Stimulated activated naive CD8-positive, alpha-beta T cell treated with anti-CD3 and anti-CD28 coated beads, Interleukin-15, Interleukin-2, amounts not matched to agents 100 ng/mL and 50 ng/mL, for 24 hours (primary cell): ENCODE results near the gene AFG3L2.
"Not testable (repeated sequence)": the region's sequence is repeated elsewhere in the genome, so short reads cannot be mapped to it uniquely, and the experiment has no call there.

ENCODE experiments used
- H3K27ac Mint-ChIP-seq: one replicate; pipeline ENCODE4 v1.8.0; 2021; ENCODE audit warnings: mild to moderate bottlenecking, mixed read lengths
- H3K27me3 Mint-ChIP-seq: one replicate; pipeline ENCODE4 v1.8.0; 2021; ENCODE audit warnings: mixed read lengths
- H3K36me3 Mint-ChIP-seq: one replicate; pipeline ENCODE4 v1.8.0; 2021; ENCODE audit warnings: low read depth, mixed read lengths
- H3K4me1 Mint-ChIP-seq: one replicate; pipeline ENCODE4 v1.8.0; 2021; ENCODE audit warnings: low read depth, mixed read lengths
- H3K4me3 Mint-ChIP-seq: one replicate; pipeline ENCODE4 v1.8.0; 2021; ENCODE audit warnings: mild to moderate bottlenecking, mixed read lengths
- H3K9me3 Mint-ChIP-seq: one replicate; pipeline ENCODE4 v1.8.0; 2021; ENCODE audit warnings: mixed read lengths

The AFG3L2 gene

DNA sequence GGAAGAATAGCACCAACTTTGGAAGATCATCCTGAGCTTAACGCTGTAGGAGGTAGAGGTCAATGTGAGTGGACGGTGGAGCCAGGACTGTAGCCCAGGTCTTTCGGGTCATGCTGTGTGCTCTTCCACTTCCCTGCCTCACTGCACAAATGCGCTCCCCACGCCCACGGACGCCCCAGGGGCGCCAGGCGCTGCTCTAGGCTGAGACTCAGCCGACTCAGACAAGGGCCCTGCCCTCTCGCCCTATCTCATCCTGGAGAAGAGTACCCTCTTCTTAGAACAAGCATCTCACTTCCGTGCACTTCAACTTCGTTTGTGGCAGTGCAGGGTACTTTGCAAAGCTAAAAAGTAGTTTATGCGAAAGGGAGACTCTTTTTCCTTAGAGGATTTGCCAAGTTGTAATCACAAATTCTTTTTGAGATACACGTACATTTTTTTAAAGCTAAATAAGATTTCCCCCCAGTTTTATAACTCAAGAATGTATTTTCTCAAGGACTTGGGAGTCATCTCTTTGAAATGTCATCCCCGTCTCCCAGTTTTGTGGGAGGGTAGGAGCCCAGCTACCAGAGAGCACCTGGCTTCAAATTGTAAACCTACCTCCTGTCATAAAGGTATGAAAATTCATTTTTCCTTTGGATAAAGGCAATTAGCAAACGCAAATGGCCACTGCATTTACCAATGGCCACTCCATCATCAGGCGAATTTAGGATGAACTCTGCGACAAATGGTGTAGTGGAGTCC is 29.5 kb upstream of the AFG3L2 start:
- Mint-ChIP-seq H3K4me3 (peak overlapping the region; percentile 85), H3K36me3 (no peaks in the 10 kb centered on the region), H3K27me3 (peaks cover 46% of the 10 kb centered on the region), H3K27ac (no peak overlapping the region), H3K9me3 (no peaks in the 10 kb centered on the region), H3K4me1 (peaks cover 43% of the 10 kb centered on the region)

DNA sequence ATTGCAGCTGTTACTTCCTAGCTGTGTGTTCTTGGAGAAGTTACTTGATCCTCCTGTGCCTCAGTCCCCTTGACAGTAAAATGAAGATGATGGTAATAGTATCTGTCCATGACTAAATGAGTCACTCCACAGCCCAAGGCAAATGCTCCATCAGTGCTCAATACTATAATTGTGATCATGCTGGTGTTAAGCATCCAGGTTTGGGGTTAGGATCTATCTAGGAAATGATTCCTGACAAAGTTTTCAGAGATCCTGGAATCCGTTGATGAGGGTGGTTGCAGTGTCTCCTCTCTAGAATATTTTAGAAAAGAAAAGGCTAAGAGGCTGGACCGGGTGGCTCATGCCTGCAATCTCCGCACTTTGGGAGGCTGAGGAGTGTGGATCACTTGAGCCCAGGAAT is 28.0 kb upstream of the AFG3L2 start:
- Mint-ChIP-seq H3K36me3 (no peaks in the 10 kb centered on the region), H3K4me3 (no peak overlapping the region), H3K4me1 (peaks cover 42% of the 10 kb centered on the region), H3K27ac (no peak overlapping the region), H3K9me3 (no peaks in the 10 kb centered on the region), H3K27me3 (peaks cover 46% of the 10 kb centered on the region)

DNA sequence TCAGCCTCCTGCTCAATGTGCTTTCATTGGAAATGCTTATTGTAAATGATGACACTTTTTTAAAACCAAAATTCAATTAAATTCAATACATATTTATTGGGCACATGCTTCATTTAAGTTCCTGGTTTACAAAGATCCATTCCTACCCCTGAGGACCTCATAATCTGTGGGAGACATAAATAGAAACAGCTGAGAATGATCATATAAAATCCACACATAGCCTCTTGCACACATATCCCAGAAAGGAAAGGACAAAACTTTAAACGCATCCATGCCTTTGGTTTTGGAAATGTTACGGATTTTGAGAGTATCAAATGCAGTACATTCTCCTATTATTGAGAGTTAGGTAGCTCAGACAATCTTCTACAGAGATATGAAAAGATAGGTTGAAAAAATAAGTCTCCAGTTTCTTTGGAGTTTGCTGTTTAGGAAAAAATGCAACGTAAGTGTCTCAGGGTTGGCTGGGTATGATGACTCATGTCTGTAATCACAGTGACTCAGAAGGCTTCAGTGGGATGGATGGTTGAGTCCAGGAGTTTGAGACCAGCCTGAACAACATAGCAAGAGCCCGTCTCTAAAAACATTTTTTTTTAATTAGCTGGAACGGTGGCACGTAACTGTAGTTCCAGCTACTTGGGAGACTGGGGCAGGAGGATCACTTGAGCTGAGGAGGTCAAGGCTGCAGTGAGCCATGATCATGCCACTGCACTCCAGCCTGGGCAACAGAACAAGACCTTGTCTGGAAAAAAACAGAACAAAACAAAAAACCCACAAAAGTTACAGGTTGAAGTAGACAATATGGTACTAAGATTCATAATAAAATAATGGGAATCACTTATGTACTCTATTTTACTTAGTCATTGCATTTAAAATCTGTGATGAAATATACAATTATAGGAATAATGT is 26.8 kb upstream of the AFG3L2 start:
- Mint-ChIP-seq H3K4me1 (peaks cover 33% of the 10 kb centered on the region), H3K36me3 (no peaks in the 10 kb centered on the region), H3K27ac (no peak overlapping the region), H3K4me3 (no peak overlapping the region), H3K27me3 (peaks cover 46% of the 10 kb centered on the region), H3K9me3 (no peaks in the 10 kb centered on the region)

- Mint-ChIP-seq H3K27me3 (peaks cover 44% of the 10 kb centered on the region), H3K36me3 (no peaks in the 10 kb centered on the region), H3K4me1 (peaks cover 19% of the 10 kb centered on the region), H3K27ac (no peak overlapping the region), H3K9me3 (no peaks in the 10 kb centered on the region), H3K4me3 (no peak overlapping the region)
Observed at GRCh38 chr18:12401881-12402280, 24.9 kb upstream of the AFG3L2 start.

- Mint-ChIP-seq H3K4me3 (no peak overlapping the region), H3K9me3 (no peaks in the 10 kb centered on the region), H3K27me3 (peaks cover 30% of the 10 kb centered on the region), H3K27ac (no peak overlapping the region), H3K36me3 (no peaks in the 10 kb centered on the region), H3K4me1 (peaks cover 8% of the 10 kb centered on the region)
Observed at GRCh38 chr18:12399231-12399630, 22.2 kb upstream of the AFG3L2 start.

DNA sequence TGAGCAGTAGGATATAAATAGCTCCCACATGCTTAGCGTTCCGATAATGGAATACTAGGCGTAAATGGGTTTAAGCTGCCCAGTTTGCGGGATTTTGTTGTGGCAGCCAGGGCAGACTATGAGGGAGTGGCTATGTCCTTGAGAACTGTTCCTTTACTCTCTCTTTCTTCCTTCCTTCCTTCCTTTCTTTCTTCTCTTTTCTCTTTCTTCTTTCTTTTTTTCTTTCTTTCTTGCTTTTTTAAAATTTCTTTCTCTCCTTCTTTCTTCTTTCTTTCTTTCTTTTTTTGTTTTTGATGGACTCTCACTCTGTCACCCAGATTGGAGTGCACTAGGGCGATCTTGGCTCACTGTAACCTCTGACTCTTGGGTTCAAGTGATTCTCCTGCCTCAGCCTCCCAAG is 21.6 kb upstream of the AFG3L2 start:
- Mint-ChIP-seq H3K4me1 (peaks cover 2% of the 10 kb centered on the region), H3K27ac (no peak overlapping the region), H3K4me3 (no peak overlapping the region), H3K9me3 (no peaks in the 10 kb centered on the region), H3K36me3 (no peaks in the 10 kb centered on the region), H3K27me3 (peaks cover 25% of the 10 kb centered on the region)

GRCh38 chr18:12397793-12398192 is 20.8 kb upstream of the AFG3L2 start:
- no peak overlapping the region for H3K27ac Mint-ChIP-seq
- no peaks in the 10 kb centered on the region for H3K9me3 Mint-ChIP-seq
- no peak overlapping the region for H3K4me3 Mint-ChIP-seq
- H3K36me3 Mint-ChIP-seq = no peaks in the 10 kb centered on the region
- peaks cover 19% of the 10 kb centered on the region for H3K27me3 Mint-ChIP-seq
- no peaks in the 10 kb centered on the region for H3K4me1 Mint-ChIP-seq

DNA sequence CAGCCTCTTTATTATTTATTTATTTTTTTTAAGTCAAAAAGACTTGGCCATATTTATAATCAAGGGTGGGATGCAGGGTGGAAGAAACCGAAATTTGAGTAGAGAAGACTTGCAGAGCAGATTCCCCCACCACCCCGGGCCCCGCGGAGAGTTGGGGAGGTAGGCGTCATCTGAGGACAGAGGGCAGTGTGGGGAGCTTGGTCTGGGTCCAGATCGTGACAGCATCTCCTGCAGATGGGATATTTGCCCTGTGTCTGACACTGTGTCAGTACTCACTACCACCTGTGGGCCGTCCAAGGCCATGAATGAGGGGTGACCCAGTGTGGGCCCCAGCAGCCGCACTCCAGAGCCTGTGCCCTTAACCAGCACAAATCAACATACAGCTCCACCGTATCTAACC is 20.2 kb upstream of the AFG3L2 start:
- Mint-ChIP-seq H3K36me3 (no peaks in the 10 kb centered on the region), H3K27ac (no peak overlapping the region), H3K4me3 (no peak overlapping the region), H3K4me1 (no peaks in the 10 kb centered on the region), H3K27me3 (peaks cover 14% of the 10 kb centered on the region), H3K9me3 (no peaks in the 10 kb centered on the region)

DNA sequence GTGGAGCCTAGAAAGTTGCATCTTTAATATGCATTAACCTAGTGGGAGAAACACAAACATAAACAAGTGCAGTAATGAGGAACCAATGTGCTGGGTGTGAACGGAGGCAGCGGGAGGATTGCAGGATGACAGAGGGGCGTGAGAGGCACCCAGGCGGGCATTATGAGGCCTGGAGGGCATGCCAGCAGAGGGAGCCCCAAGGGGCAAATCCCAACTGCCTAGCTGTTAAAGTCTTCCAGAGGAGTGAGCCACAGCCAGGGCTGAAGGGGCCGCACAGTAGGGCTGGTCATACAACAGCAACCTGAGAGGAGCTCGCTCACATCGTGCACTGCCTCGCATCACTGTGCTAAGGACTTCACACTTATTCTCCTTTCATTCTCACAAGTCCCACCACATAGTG is 17.4 kb upstream of the AFG3L2 start:
- H3K27me3 Mint-ChIP-seq = peaks cover 7% of the 10 kb centered on the region
- no peaks in the 10 kb centered on the region for H3K9me3 Mint-ChIP-seq
- no peaks in the 10 kb centered on the region for H3K4me1 Mint-ChIP-seq
- no peaks in the 10 kb centered on the region for H3K36me3 Mint-ChIP-seq
- H3K4me3 Mint-ChIP-seq = no peak overlapping the region
- H3K27ac Mint-ChIP-seq = no peak overlapping the region

DNA sequence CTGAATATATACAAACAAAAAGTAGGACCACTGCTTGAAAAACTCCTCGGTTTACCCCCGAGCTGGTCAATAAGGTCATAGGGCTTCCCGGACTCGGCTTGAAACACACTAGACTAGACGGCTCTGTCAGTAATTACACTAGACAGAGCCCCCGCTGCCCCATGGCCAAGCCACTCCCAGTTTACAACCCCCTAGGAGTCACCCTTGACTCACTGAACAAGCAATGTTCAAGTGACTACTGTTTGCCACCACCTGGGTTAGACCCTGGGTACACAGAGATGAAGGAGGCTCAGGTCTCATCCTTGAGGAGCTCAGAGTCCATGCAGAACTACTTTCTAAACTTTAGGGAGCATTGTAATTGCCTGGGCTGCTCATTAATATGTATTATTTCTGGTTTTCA is 17.0 kb upstream of the AFG3L2 start:
- Mint-ChIP-seq H3K27me3 (peaks cover 7% of the 10 kb centered on the region), H3K9me3 (no peaks in the 10 kb centered on the region), H3K27ac (no peak overlapping the region), H3K4me3 (no peak overlapping the region), H3K36me3 (no peaks in the 10 kb centered on the region), H3K4me1 (no peaks in the 10 kb centered on the region)

DNA sequence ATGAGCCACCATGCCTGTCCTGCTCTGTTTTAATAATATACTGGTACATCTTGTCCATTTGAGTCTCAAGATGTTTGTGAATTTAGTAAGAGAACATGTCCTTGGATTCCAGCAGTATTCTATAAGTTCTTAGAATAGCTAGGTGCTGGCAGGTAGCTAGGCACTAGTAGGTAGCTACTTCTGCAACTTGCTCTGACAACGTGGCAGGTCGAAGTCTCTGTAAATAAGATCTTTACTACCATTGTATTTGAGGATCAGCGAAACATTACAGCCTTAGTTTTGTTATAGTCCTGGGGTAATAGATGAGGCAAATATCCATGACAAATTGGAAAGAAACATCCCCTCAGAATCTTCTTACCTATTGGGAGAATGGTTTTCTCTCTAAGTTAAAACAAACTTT is 16.5 kb upstream of the AFG3L2 start:
- peaks cover 7% of the 10 kb centered on the region for H3K27me3 Mint-ChIP-seq
- H3K4me1 Mint-ChIP-seq = no peaks in the 10 kb centered on the region
- H3K36me3 Mint-ChIP-seq = no peaks in the 10 kb centered on the region
- H3K9me3 Mint-ChIP-seq = no peaks in the 10 kb centered on the region
- no peak overlapping the region for H3K4me3 Mint-ChIP-seq
- no peak overlapping the region for H3K27ac Mint-ChIP-seq

DNA sequence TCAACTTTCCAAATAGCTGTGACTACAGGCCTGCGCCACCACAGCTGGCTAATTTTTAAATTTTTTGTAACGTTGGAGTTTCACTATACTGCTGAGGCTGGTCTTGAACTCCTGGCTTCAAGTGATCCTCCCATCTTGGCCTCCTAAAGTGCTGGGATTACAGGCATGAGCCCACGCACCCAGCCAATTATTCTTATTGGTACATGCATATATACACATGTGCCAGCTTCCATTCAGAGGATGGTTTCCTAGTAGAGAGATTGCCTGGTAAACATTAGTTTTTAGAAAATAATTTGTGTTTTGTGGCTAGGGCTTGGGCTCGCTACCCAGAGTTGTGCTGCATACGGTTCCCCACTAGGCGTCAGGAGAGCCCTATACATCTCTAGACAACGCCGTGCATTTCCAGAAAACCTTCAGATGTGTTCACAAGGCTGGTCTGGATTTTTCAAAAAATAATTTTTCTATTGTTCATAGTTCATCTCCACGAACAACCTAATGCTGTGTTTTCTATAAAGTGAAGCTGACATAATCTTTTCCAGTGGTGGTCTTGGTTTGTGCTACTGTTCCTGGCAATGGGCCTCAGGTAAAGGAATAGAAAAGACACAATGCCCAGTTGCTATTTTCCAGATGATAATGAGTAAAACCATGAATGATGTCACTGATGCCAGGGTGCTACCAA is 14.6 kb upstream of the AFG3L2 start:
- no peaks in the 10 kb centered on the region for H3K4me1 Mint-ChIP-seq
- H3K27ac Mint-ChIP-seq = no peak overlapping the region
- H3K27me3 Mint-ChIP-seq = peaks cover 7% of the 10 kb centered on the region

DNA sequence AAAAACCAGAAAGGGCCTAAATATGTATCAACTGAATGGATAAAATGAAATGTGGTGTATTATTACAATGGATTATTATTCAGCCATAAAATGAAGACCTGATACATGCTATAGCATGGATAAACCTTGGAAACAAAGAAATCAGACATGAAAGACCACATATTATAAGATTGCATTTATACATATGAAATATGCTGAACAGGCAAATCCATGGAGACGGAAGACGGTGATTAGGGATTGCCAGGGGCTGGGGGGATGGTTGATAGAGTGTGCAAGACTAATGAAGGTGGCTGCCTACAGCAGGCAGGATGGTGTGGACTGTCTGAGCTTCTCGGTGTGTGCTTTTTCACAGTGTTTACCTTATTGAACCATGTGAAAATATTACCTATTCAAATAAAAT is 11.4 kb upstream of the AFG3L2 start:
- Mint-ChIP-seq H3K27me3 (no peaks in the 10 kb centered on the region), H3K4me1 (no peaks in the 10 kb centered on the region), H3K27ac (no peak overlapping the region), H3K4me3 (no peak overlapping the region), H3K9me3 (no peaks in the 10 kb centered on the region), H3K36me3 (no peaks in the 10 kb centered on the region)

More for the DNA sequence above, 14.6 kb upstream of the AFG3L2 start:
- Mint-ChIP-seq H3K9me3 (no peaks in the 10 kb centered on the region), H3K36me3 (no peaks in the 10 kb centered on the region), H3K4me3 (no peak overlapping the region)

GRCh38 chr18:12384261-12384660 is 7.2 kb upstream of the AFG3L2 start:
- no peaks in the 10 kb centered on the region for H3K27me3 Mint-ChIP-seq

DNA sequence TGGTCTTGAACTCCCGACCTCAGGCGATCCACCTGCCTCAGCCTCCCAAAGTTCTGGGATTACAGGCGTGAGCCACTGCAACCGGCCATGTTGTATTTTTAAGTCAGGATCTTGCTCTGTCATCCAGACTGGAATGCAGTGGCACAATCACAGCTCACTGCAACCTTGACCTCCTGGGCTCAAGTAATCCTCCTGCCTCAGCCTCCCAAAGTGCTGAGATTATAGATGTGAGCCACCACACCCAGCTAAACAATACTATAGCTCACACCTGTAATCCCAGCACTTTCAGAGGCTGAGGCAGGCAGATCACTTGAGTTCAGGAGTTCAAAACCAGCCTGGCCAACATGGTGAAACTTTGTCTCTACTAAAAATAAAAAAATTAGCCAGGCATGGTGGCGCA is 6.7 kb upstream of the AFG3L2 start:
- H3K27ac Mint-ChIP-seq, H3K9me3 Mint-ChIP-seq, H3K27me3 Mint-ChIP-seq, H3K36me3 Mint-ChIP-seq, H3K4me3 Mint-ChIP-seq, H3K4me1 Mint-ChIP-seq: not testable (repeated sequence)

More at GRCh38 chr18:12384261-12384660, 7.2 kb upstream of the AFG3L2 start:
- Mint-ChIP-seq H3K36me3 (no peaks in the 10 kb centered on the region), H3K27ac (no peak overlapping the region), H3K4me3 (no peak overlapping the region), H3K9me3 (no peaks in the 10 kb centered on the region), H3K4me1 (no peaks in the 10 kb centered on the region)
